DND-41 (cell line): ENCODE measurements around the gene MAP3K8.
A peak's percentile ranks its signal among the peaks of the same experiment; 100 is the strongest.

Experiments
- ATAC-seq: fragments of 200-7000 bp; cut with Tn5 transposase; 3 replicates; pipeline ENCODE4 v1.9.1; 2021; ENCODE audit warnings: low read depth; ENCODE audit not compliant: insufficient read depth
- DNase-seq: peaks from one replicate; pipeline ENCODE4 v3.0.0-alpha.2; 2020
- H2AFZ ChIP-seq: 2 replicates; pipeline ENCODE4 v1.6.0; 2012; ENCODE audit warnings: low read depth, low read length
- H3K27ac ChIP-seq: 2 replicates; pipeline ENCODE4 v1.5.1; 2012; ENCODE audit warnings: low read length, inconsistent platforms
- H3K27me3 ChIP-seq: fragments of 200-600 bp; sonication (generic); 2 replicates; pipeline ENCODE4 v1.6.0; 2012; ENCODE audit warnings: low read length, mild to moderate bottlenecking, inconsistent platforms; ENCODE audit not compliant: insufficient read depth, poor library complexity
- H3K36me3 ChIP-seq: 2 replicates; pipeline ENCODE4 v1.5.1; 2012; ENCODE audit warnings: low read length, inconsistent platforms; ENCODE audit not compliant: insufficient read depth
- H3K4me1 ChIP-seq: 2 replicates; pipeline ENCODE4 v1.5.1; 2012; ENCODE audit warnings: mild to moderate bottlenecking, low read length; ENCODE audit not compliant: insufficient read depth
- H3K4me2 ChIP-seq: 2 replicates; pipeline ENCODE4 v1.6.0; 2012; ENCODE audit warnings: mild to moderate bottlenecking, moderate library complexity, low read length, inconsistent platforms; ENCODE audit not compliant: insufficient read depth
- H3K4me3 ChIP-seq, 2 experiments: fragments of 200-600 bp in 1 of 2; shearing (Covaris generic) in 1 of 2; 2 replicates each; pipeline ENCODE4 v1.5.1; 2012 to 2016; ENCODE audit warnings: inconsistent platforms in 2 of 2, low read length in 2 of 2, mild to moderate bottlenecking in 2 of 2, low read depth in 1 of 2, moderate library complexity in 1 of 2
- H3K79me2 ChIP-seq: 2 replicates; pipeline ENCODE4 v1.6.0; 2012; ENCODE audit warnings: low read length, inconsistent platforms; ENCODE audit not compliant: insufficient read depth
- H3K9ac ChIP-seq: 2 replicates; pipeline ENCODE4 v1.6.0; 2012; ENCODE audit warnings: low read depth, mild to moderate bottlenecking, inconsistent platforms, low read length, moderate library complexity
- H3K9me3 ChIP-seq: 2 replicates; pipeline ENCODE4 v1.5.1; 2012; ENCODE audit warnings: low read length, moderate library complexity, mild to moderate bottlenecking, inconsistent platforms; ENCODE audit not compliant: insufficient read depth, severe bottlenecking
- H4K20me1 ChIP-seq: 2 replicates; pipeline ENCODE4 v1.6.0; 2012; ENCODE audit warnings: low read length; ENCODE audit not compliant: insufficient read depth
- EZH2 ChIP-seq: IDR thresholded peaks from 3 replicates; pipeline ENCODE4 v1.6.1; 2012; ENCODE audit warnings: borderline replicate concordance, low read depth, mild to moderate bottlenecking, moderate library complexity, low read length, inconsistent platforms; ENCODE audit not compliant: severe bottlenecking
- TF ChIP-seq, protein P1 (sequence below): IDR thresholded peaks from 2 replicates; pipeline ENCODE4 v1.5.1; 2012; ENCODE audit warnings: borderline replicate concordance, low read length, moderate library complexity, mild to moderate bottlenecking; ENCODE audit not compliant: poor library complexity, severe bottlenecking; ENCODE audit errors: extremely low read depth

The MAP3K8 gene

DNA sequence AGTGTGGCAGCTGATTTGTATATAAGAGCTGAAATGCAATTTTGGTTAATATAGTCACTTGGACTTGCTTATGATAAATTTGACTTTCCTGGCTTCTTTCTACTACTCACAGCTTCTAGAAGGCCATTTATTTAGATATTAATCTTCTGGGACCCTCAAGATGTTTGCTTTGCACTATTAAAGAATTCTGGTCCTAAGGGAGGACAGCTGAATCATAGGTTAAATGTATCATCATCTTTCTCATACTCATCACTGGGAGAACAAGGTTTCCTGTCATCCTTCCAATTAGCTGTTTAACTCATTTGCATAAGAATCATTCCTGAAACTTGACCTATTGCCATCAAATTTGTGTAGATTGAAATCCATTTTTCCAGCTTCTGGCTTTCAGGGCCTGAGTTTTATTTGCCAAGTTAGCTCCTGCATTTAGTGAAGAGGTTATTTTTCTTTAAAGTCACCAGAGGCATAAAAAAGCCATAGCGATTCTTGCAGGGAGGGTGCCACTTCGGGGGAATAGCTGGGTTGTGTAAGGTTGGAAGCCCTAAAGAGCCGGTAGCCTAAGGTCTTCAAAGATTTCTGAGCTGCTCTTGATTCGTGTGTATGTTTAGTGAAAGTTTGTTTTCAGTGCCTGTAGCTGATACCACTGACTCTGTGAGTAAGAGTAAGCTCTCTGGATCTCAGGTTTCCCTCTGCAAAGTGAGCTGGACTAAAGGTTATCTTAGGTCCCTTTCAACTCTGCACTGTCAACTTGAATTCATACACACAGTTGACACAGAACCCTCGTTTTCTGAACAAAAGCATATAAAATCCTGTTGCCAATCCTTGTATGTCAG is 4.3 kb downstream of the MAP3K8 start:
- no peaks in the 10 kb centered on the region for H3K9me3 ChIP-seq
- H3K27me3 ChIP-seq, result peaks cover 20% of the 10 kb centered on the region
- H2AFZ ChIP-seq, result no peak overlapping the region
- no peaks in the 10 kb centered on the region for H3K79me2 ChIP-seq
- peaks cover 12% of the 10 kb centered on the region; the same call in 1 of the 2 replicates for H4K20me1 ChIP-seq
- no peak overlapping the region for H3K9ac ChIP-seq
- H3K4me2 ChIP-seq, result peak overlapping the region; percentile 60
- peaks cover 50% of the 10 kb centered on the region for H3K4me1 ChIP-seq
- DNase-seq (no peak), ATAC-seq (no peak)
- H3K4me3 ChIP-seq, result peak overlapping the region in 1 of 2 experiments; percentile 32; a peak in 1 of 4 replicates
- H3K27ac ChIP-seq, result no peak overlapping the region
- TF ChIP-seq, protein P1, sequence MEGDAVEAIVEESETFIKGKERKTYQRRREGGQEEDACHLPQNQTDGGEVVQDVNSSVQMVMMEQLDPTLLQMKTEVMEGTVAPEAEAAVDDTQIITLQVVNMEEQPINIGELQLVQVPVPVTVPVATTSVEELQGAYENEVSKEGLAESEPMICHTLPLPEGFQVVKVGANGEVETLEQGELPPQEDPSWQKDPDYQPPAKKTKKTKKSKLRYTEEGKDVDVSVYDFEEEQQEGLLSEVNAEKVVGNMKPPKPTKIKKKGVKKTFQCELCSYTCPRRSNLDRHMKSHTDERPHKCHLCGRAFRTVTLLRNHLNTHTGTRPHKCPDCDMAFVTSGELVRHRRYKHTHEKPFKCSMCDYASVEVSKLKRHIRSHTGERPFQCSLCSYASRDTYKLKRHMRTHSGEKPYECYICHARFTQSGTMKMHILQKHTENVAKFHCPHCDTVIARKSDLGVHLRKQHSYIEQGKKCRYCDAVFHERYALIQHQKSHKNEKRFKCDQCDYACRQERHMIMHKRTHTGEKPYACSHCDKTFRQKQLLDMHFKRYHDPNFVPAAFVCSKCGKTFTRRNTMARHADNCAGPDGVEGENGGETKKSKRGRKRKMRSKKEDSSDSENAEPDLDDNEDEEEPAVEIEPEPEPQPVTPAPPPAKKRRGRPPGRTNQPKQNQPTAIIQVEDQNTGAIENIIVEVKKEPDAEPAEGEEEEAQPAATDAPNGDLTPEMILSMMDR, result no peak
- no peak for TF ChIP-seq EZH2
- no peaks in the 10 kb centered on the region for H3K36me3 ChIP-seq

DNA sequence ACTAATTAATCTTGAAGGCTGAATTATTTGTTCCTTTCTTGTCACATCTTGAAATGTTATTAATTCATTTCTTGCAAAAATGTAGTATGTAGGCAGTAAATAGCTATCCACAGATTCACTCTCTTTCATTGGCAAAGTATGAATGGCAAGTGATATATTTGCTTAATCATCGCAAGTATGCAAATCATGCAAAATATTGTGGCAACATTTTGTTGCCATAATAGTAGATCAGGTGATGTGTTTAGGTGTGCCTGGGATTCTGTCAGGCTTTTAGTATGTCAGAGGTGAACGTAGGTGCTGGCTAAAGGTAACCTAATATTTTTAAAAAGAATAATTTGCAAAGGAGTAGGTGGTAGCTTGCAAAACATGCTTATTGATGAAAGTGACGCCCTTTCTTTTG is 5.9 kb downstream of the MAP3K8 start:
- peaks cover 35% of the 10 kb centered on the region for H3K4me1 ChIP-seq
- no peaks in the 10 kb centered on the region for H3K36me3 ChIP-seq
- H3K79me2 ChIP-seq, result no peaks in the 10 kb centered on the region
- no peak overlapping the region for H3K9ac ChIP-seq
- no peak overlapping the region for H3K4me3 ChIP-seq
- H4K20me1 ChIP-seq, result peaks cover 10% of the 10 kb centered on the region; the same call in 1 of the 2 replicates
- DNase-seq, result no peak
- H3K4me2 ChIP-seq, result no peak overlapping the region
- H3K27ac ChIP-seq, result no peak overlapping the region
- H2AFZ ChIP-seq, result no peak overlapping the region
- H3K27me3 ChIP-seq, result peaks cover 3% of the 10 kb centered on the region
- no peak for TF ChIP-seq EZH2
- TF ChIP-seq, protein P1, result no peak
- no peaks in the 10 kb centered on the region for H3K9me3 ChIP-seq
- ATAC-seq, result no peak

DNA sequence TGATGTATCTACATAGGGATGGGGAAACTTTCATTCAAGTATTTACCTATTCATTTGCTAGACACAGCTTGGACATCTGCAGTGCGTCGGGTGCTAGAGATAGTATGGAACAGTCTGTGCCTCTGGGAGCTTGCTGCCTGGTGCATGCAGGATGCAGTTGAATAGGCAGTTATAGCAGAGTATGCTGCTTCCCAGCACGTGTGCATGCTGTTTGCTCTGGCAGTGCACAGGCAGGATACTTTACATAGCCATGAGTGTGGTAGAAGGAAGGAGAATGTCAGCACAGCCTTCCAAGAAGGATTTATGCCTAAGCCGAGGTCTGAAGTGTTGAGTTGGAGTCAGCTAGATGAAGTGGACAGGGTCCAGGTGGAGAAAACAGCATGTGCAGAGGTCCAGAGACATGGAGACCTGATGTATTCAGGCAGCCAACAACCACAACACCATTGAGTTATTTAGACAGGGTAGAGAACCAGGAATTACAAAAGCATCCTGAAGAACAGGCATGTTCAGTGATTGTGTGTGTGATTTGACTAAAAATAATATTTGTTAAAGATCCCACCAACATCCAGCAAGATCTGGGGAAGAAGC is 8.1 kb downstream of the MAP3K8 start:
- no peaks in the 10 kb centered on the region for H3K36me3 ChIP-seq

More for the DNA sequence above, 8.1 kb downstream of the MAP3K8 start:
- Histone ChIP-seq H2AFZ (no peak overlapping the region), H3K4me2 (no peak overlapping the region), H3K4me1 (peaks cover 15% of the 10 kb centered on the region), H3K9me3 (no peaks in the 10 kb centered on the region), H3K4me3 (no peak overlapping the region), H3K27me3 (no peaks in the 10 kb centered on the region), H3K9ac (no peak overlapping the region), H3K79me2 (no peaks in the 10 kb centered on the region), H4K20me1 (peaks cover 4% of the 10 kb centered on the region; the same call in 1 of the 2 replicates), H3K27ac (no peak overlapping the region)
- TF ChIP-seq, protein P1, result no peak
- no peak for TF ChIP-seq EZH2
- ATAC-seq, result no peak
- DNase-seq, result no peak
